ENCODE data around the gene NCAM1. TPM values are rescaled to one million over a fixed set of nuclear protein-coding genes. Genes with fewer than 3 reads are reported as not detected.

Gene NCAM1
- total RNA-seq, 1 experiment from 2014 or later, result 0.33 TPM

DNA sequence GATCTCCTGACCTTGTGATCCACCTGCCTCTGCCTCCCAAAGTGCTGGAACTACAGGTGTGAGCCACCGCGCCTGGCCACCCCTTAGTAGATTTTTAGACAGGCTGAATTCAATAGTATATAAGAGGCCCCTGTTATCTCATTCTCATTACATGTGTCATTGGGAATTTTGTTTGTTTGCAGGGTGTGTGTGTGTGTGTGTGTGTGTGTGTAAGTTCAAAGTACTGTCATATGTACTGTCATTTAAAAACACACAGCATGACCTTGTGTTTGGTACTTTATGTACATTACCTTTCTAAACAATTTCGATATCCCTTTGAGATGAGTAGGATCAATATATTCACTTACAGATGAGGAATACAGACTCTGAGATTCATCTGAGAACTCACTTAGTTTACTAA lies 234.5 kb downstream of the NCAM1 start:
- H3K4me2 ChIP-seq, result no peak overlapping the region
- intact Hi-C loops (cut with micrococcal nuclease; ENCODE audit: unreplicated experiment), result no loop called here
- H3K27ac ChIP-seq, result no peak overlapping the region
- CTCF ChIA-PET, result no interaction called here
- no peaks in the 10 kb centered on the region for H3K27me3 ChIP-seq (ENCODE audit: insufficient read depth, low read depth)
- POLR2A ChIA-PET (ENCODE audit: unreplicated experiment), result no interaction called here
- H3K36me3 ChIP-seq (ENCODE audit: low read depth), result no peaks in the 10 kb centered on the region
- BruUV-seq (replicated peaks), result no TSS peak
- no peak overlapping the region for H2AFZ ChIP-seq
- H3K79me2 ChIP-seq (ENCODE audit: low read depth), result no peaks in the 10 kb centered on the region
- peaks cover 27% of the 10 kb centered on the region for H3K4me1 ChIP-seq (replicated peaks; ENCODE audit: insufficient read depth)
- no peak overlapping the region for H3K4me3 ChIP-seq
- TF ChIP-seq, protein P1, sequence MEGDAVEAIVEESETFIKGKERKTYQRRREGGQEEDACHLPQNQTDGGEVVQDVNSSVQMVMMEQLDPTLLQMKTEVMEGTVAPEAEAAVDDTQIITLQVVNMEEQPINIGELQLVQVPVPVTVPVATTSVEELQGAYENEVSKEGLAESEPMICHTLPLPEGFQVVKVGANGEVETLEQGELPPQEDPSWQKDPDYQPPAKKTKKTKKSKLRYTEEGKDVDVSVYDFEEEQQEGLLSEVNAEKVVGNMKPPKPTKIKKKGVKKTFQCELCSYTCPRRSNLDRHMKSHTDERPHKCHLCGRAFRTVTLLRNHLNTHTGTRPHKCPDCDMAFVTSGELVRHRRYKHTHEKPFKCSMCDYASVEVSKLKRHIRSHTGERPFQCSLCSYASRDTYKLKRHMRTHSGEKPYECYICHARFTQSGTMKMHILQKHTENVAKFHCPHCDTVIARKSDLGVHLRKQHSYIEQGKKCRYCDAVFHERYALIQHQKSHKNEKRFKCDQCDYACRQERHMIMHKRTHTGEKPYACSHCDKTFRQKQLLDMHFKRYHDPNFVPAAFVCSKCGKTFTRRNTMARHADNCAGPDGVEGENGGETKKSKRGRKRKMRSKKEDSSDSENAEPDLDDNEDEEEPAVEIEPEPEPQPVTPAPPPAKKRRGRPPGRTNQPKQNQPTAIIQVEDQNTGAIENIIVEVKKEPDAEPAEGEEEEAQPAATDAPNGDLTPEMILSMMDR (conservative IDR thresholded peaks at IDR 0.05), result no peak
- no peak for TF ChIP-seq EZH2 (IDR thresholded peaks at IDR 0.05; ENCODE audit: low read depth)
- H3K9me3 ChIP-seq (ENCODE audit: insufficient read depth, low read depth), result no peaks in the 10 kb centered on the region
- no peaks in the 10 kb centered on the region for H4K20me1 ChIP-seq (ENCODE audit: insufficient read depth)
- DNase-seq, result no peak
- no peaks in the 10 kb centered on the region for H3F3A ChIP-seq (ENCODE audit: insufficient read depth, low read depth)
- no peaks in the 10 kb centered on the region for H3K9me2 ChIP-seq (ENCODE audit: insufficient read depth)

DNA sequence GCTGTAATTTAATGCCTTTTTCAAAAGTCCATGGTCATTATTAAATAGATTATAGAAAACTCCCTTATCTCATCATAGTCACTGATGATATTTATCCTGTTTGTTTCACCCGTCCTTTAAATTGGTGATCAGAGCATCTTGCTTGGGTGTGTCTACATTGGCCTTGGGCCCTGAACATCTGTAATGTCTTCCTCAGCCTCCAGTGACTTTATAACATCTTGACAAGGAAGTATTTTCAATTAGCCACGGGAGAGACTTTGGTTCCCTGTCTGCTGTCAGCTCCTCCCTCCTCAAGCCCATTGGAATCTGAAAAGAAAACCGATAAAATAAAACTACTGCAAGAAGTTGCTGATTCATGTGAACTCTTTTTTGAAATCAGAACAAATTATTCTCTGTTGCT lies 236.2 kb downstream of the NCAM1 start:
- Histone ChIP-seq H3K27ac (no peak overlapping the region; the same call in 1 of the 2 replicates), H3K4me3 (no peak overlapping the region), H3K4me1 (replicated peaks; ENCODE audit: insufficient read depth) (peaks cover 32% of the 10 kb centered on the region), H3K27me3 (ENCODE audit: insufficient read depth, low read depth) (no peaks in the 10 kb centered on the region), H3K36me3 (ENCODE audit: low read depth) (no peaks in the 10 kb centered on the region), H4K20me1 (ENCODE audit: insufficient read depth) (no peaks in the 10 kb centered on the region), H2AFZ (no peak overlapping the region), H3F3A (ENCODE audit: insufficient read depth, low read depth) (peaks cover 5% of the 10 kb centered on the region; the same call in 1 of the 2 replicates), H3K79me2 (ENCODE audit: low read depth) (no peaks in the 10 kb centered on the region), H3K9me3 (ENCODE audit: insufficient read depth, low read depth) (no peaks in the 10 kb centered on the region), H3K9me2 (ENCODE audit: insufficient read depth) (no peaks in the 10 kb centered on the region), H3K4me2 (no peak overlapping the region)
- ChIA-PET CTCF (no interaction called here), POLR2A (ENCODE audit: unreplicated experiment) (no interaction called here)
- no peak for DNase-seq
- BruUV-seq (replicated peaks), result no TSS peak
- TF ChIP-seq, protein P1 (conservative IDR thresholded peaks at IDR 0.05), result no peak
- TF ChIP-seq EZH2 (IDR thresholded peaks at IDR 0.05; ENCODE audit: low read depth), result no peak
- intact Hi-C loops (cut with micrococcal nuclease; ENCODE audit: unreplicated experiment), result no loop called here

DNA sequence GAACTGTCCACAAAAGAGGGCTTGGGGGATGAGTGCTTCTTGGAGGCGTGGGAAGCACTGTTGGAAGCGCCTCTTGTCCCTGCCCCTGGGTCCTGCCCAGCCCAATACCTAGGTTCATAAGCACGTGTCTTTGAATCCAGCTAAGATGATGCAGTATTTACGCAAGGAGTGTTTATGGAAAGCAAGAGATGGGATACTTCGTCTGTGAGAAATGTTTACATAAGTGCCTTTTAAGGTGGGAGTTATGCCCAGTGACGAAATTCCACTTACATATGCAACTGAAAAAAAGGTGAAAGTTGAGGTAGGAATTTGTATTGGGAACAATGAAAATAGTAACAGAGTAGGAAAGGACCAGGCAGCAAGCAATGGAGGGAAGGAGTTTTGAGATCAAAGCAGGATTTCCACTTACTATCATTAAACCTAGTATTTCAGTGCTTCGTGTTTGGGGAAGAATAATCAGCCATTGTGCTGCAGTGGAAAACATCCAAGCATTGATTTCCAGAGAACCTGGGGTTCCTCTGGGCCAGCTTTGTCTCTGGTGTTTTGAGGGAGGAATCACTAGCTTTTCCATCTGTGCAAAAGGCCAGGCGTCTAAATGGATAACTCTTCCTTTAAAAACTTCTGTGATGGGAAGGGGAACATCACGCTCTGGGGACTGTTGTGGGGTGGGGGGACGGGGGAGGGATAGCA lies 237.9 kb downstream of the NCAM1 start:
- peak in 1 of 2 experiments; percentile 78 for DNase-seq
- ChIA-PET POLR2A (ENCODE audit: unreplicated experiment) (no interaction called here), CTCF (no interaction called here)

More for the DNA sequence above, 237.9 kb downstream of the NCAM1 start:
- BruUV-seq (replicated peaks), result no TSS peak
- Histone ChIP-seq H2AFZ (no peak overlapping the region), H3K9me3 (ENCODE audit: insufficient read depth, low read depth) (no peaks in the 10 kb centered on the region), H3K4me1 (replicated peaks; ENCODE audit: insufficient read depth) (peaks cover 48% of the 10 kb centered on the region), H3K4me2 (peak overlapping the region; percentile 11; the same call in 1 of the 2 replicates), H3K27me3 (ENCODE audit: insufficient read depth, low read depth) (no peaks in the 10 kb centered on the region), H3F3A (ENCODE audit: insufficient read depth, low read depth) (peaks cover 19% of the 10 kb centered on the region), H3K4me3 (no peak overlapping the region), H3K27ac (peak overlapping the region; percentile 80), H3K79me2 (ENCODE audit: low read depth) (no peaks in the 10 kb centered on the region), H3K9me2 (ENCODE audit: insufficient read depth) (no peaks in the 10 kb centered on the region), H3K36me3 (ENCODE audit: low read depth) (no peaks in the 10 kb centered on the region), H4K20me1 (ENCODE audit: insufficient read depth) (no peaks in the 10 kb centered on the region)
- TF ChIP-seq EZH2 (IDR thresholded peaks at IDR 0.05; ENCODE audit: low read depth), result no peak
- TF ChIP-seq, protein P1 (conservative IDR thresholded peaks at IDR 0.05), result no peak
- intact Hi-C loops (cut with micrococcal nuclease; ENCODE audit: unreplicated experiment), result no loop called here
